Measurements from ENCODE around the gene LST1. TPM values are rescaled to one million over a fixed set of nuclear protein-coding genes. Genes with fewer than 3 reads are reported as not detected.

LST1 gene
- total RNA-seq, 1 experiment from 2014 or later, result 0.66 TPM

DNA sequence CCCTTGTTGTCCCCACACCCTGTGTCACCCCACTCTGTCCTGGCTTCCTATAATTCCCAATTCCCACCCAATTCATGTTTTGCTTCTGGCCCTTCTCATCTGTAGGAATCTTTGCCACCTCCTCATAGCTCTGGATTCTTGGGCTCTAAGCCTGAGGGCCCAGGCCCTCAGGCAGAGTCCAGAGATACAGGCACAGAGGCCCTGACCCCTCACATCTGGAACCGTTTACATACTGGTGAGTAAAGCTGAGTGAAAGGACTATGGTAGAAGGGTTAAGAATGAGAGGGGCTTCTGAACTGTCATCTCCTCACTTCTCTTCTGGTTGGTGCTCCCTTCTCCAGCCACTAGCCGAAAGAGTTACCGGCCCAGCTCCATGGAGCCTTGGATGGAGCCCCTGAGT is 48.1 kb downstream of the LST1 start:
- no peak for ATAC-seq

DNA sequence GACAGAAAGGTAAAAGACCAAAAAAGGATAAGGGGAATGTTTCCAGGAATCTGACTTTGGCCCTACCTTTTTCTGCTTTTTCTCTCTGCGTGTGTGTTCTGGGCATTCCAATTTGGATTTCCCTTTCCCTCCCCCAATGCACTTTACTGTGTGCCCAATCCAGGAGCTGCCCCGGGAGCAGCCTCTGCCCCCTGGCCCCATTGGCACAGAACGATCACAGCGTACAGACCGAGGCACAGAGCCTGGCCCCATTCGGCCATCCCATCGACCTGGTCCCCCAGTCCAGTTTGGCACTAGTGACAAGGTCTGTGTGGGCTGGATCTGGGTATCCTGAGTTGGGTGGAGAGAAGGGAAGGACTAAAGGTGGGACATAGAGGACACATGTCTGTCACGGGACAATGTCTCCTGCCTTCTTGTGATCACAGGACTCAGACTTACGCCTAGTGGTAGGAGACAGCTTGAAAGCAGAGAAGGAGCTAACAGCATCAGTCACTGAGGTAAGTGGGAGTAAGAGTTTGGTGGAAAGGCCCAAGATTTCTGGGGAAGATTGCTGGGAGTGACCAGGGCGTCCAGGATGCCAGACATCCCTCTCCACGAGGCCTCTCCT is 49.0 kb downstream of the LST1 start:
- H3K27me3 Mint-ChIP-seq (ENCODE audit: low read depth), result no peaks in the 10 kb centered on the region; the same call in 1 of the 2 replicates

More for the DNA sequence above, 48.1 kb downstream of the LST1 start:
- Mint-ChIP-seq H3K36me3 (peaks cover 79% of the 10 kb centered on the region), H3K27me3 (ENCODE audit: low read depth) (no peaks in the 10 kb centered on the region; the same call in 1 of the 2 replicates), H3K4me3 (no peak overlapping the region), H3K9me3 (no peaks in the 10 kb centered on the region), H3K4me1 (no peaks in the 10 kb centered on the region), H3K27ac (peak overlapping the region; percentile 79; the same call in 1 of the 2 replicates)
- DNase-seq (ENCODE audit: low spot score), result no peak
- TF ChIP-seq, protein P1, sequence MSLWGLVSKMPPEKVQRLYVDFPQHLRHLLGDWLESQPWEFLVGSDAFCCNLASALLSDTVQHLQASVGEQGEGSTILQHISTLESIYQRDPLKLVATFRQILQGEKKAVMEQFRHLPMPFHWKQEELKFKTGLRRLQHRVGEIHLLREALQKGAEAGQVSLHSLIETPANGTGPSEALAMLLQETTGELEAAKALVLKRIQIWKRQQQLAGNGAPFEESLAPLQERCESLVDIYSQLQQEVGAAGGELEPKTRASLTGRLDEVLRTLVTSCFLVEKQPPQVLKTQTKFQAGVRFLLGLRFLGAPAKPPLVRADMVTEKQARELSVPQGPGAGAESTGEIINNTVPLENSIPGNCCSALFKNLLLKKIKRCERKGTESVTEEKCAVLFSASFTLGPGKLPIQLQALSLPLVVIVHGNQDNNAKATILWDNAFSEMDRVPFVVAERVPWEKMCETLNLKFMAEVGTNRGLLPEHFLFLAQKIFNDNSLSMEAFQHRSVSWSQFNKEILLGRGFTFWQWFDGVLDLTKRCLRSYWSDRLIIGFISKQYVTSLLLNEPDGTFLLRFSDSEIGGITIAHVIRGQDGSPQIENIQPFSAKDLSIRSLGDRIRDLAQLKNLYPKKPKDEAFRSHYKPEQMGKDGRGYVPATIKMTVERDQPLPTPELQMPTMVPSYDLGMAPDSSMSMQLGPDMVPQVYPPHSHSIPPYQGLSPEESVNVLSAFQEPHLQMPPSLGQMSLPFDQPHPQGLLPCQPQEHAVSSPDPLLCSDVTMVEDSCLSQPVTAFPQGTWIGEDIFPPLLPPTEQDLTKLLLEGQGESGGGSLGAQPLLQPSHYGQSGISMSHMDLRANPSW (CRISPR knock-in tag; conservative IDR thresholded peaks at IDR 0.05; ENCODE audit: low read depth), result no peak
- TF ChIP-seq, protein P2, sequence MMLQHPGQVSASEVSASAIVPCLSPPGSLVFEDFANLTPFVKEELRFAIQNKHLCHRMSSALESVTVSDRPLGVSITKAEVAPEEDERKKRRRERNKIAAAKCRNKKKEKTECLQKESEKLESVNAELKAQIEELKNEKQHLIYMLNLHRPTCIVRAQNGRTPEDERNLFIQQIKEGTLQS (CRISPR knock-in tag; conservative IDR thresholded peaks at IDR 0.05), result no peak
- TF ChIP-seq, protein P3, sequence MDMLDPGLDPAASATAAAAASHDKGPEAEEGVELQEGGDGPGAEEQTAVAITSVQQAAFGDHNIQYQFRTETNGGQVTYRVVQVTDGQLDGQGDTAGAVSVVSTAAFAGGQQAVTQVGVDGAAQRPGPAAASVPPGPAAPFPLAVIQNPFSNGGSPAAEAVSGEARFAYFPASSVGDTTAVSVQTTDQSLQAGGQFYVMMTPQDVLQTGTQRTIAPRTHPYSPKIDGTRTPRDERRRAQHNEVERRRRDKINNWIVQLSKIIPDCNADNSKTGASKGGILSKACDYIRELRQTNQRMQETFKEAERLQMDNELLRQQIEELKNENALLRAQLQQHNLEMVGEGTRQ (CRISPR knock-in tag; IDR thresholded peaks at IDR 0.05), result no peak
- no peak for TF ChIP-seq NFYB (CRISPR knock-in tag; conservative IDR thresholded peaks at IDR 0.05; ENCODE audit: low read depth)
- TF ChIP-seq, protein P4, sequence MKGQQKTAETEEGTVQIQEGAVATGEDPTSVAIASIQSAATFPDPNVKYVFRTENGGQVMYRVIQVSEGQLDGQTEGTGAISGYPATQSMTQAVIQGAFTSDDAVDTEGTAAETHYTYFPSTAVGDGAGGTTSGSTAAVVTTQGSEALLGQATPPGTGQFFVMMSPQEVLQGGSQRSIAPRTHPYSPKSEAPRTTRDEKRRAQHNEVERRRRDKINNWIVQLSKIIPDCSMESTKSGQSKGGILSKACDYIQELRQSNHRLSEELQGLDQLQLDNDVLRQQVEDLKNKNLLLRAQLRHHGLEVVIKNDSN (CRISPR knock-in tag; IDR thresholded peaks at IDR 0.05), result no peak
- TF ChIP-seq, protein P5, sequence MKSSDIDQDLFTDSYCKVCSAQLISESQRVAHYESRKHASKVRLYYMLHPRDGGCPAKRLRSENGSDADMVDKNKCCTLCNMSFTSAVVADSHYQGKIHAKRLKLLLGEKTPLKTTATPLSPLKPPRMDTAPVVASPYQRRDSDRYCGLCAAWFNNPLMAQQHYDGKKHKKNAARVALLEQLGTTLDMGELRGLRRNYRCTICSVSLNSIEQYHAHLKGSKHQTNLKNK (CRISPR knock-in tag; IDR thresholded peaks at IDR 0.05), result no peak
- ChIA-PET POLR2A (interaction anchor here (1.1 kb wide), 1 partner anchor 18 kb away, joined by 5 read pairs; no protein-coding TSS in a partner anchor), CTCF (interaction anchor here (1.4 kb wide), 1 partner anchor 83 kb away, joined by 4 read pairs; no protein-coding TSS in a partner anchor)

DNA sequence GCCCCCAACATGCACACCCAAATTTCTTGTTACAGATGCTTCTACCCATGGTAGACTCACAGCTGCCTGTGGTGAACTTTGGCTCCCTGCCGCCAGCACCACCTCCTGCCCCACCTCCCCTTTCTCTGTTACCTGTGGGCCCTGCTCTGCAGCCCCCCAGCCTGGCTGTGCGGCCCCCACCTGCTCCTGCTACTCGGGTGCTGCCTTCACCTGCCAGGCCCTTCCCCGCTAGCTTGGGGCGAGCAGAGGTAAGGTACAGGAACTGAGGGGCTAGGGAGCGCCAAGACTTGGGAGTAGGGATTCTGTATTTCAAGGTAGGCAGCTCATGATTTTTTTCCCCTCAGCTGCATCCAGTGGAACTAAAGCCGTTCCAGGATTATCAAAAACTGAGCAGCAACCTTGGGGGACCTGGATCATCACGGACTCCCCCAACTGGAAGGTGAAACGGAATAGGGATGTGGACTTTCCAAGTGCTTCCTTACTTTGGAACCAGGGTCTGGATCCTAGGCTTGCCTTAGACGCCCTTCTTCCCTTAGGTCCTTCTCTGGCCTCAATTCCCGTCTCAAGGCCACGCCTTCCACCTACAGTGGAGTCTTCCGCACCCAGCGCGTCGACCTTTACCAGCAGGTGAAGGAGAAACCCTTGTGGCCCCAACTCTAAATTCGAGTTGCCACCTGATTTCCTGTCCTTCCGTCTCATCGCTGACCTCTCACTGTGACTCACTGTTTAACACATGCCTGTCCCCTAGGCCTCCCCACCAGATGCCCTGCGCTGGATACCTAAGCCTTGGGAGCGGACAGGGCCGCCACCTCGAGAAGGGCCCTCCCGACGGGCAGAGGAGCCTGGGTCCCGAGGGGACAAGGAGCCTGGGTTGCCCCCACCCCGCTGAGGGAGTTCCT is 50.9 kb downstream of the LST1 start:
- Mint-ChIP-seq H3K27ac (peak overlapping the region; percentile 66), H3K4me3 (no peak overlapping the region), H3K4me1 (no peaks in the 10 kb centered on the region), H3K9me3 (no peaks in the 10 kb centered on the region), H3K27me3 (ENCODE audit: low read depth) (no peaks in the 10 kb centered on the region), H3K36me3 (peaks cover 77% of the 10 kb centered on the region)
- CTCF ChIA-PET, result interaction anchor here (0.5 to 0.9 kb wide), 2 partner anchors 80 to 133 kb away, joined by 3 to 5 read pairs; no protein-coding TSS in a partner anchor
- POLR2A ChIA-PET, result interaction anchor here (0.7 to 1.2 kb wide), 2 partner anchors 27 to 103 kb away, joined by 3 to 4 read pairs; partner anchors contain the start of genes GPANK1 and MSH5
- no peak for TF ChIP-seq ZNF423 (CRISPR knock-in tag; IDR thresholded peaks at IDR 0.05)
- no peak for TF ChIP-seq FOXP1 (CRISPR knock-in tag; IDR thresholded peaks at IDR 0.05; ENCODE audit: borderline replicate concordance)
- DNase-seq (ENCODE audit: low spot score) (no peak), ATAC-seq (no peak)

More for the DNA sequence above, 49.0 kb downstream of the LST1 start:
- DNase-seq (ENCODE audit: low spot score) (no peak), ATAC-seq (no peak)
- Mint-ChIP-seq H3K4me3 (no peak overlapping the region), H3K9me3 (no peaks in the 10 kb centered on the region), H3K36me3 (peaks cover 75% of the 10 kb centered on the region), H3K4me1 (no peaks in the 10 kb centered on the region), H3K27ac (no peak overlapping the region; the same call in 1 of the 2 replicates)
- POLR2A ChIA-PET, result interaction anchor here (0.5 to 1.1 kb wide), 2 partner anchors 17 to 46 kb away, joined by 3 to 5 read pairs; no protein-coding TSS in a partner anchor
- TF ChIP-seq IRF2 (CRISPR knock-in tag; IDR thresholded peaks at IDR 0.05; ENCODE audit: borderline replicate concordance, low read depth) (no peak), JUN (CRISPR knock-in tag; IDR thresholded peaks at IDR 0.05) (0 out of 2 replicates have a peak, but pooled peaks have one; percentile 28)
- CTCF ChIA-PET, result interaction anchor here (1.4 kb wide), 1 partner anchor 84 kb away, joined by 4 read pairs; no protein-coding TSS in a partner anchor

Small RNAs within 50 kb of the gene (microRNA-seq; reads per million reads assigned to microRNA genes)
- gene MIR6832 (ENCODE audit: borderline number of aligned reads), result not detected

Other genes starting within 250 kb of the LST1 start
- gene HLA-B, start 229.1 kb upstream of the LST1 start, total RNA-seq (2021), result 124 to 149 TPM (median 141 TPM) in 3 replicates
- gene MICA, start 182.7 kb upstream of the LST1 start, total RNA-seq (2021), result 11.4 to 12.9 TPM (median 11.7 TPM) in 3 replicates
- 26.9 to 37.0 TPM (median 27.0 TPM) in 3 replicates for gene MICB, start 88.1 kb upstream of the LST1 start, total RNA-seq (2021)
- gene MCCD1, start 57.3 kb upstream of the LST1 start, total RNA-seq (2021), result not detected in 3 replicates
- gene DDX39B, start 44.3 kb upstream of the LST1 start, total RNA-seq (2021), result 704 to 738 TPM (median 712 TPM) in 3 replicates
- gene ATP6V1G2, start 39.7 kb upstream of the LST1 start, total RNA-seq (2021), result 2.7 to 4.1 TPM (median 4.0 TPM) in 3 replicates
- 14.9 to 19.5 TPM (median 17.1 TPM) in 3 replicates for gene NFKBIL1, start 38.7 kb upstream of the LST1 start, total RNA-seq (2021)
- 0.46 to 1.2 TPM (median 0.87 TPM) in 3 replicates for gene LTA, start 14.0 kb upstream of the LST1 start, total RNA-seq (2021)
- 0.23 to 0.46 TPM (median 0.31 TPM) in 3 replicates for gene TNF, start 10.7 kb upstream of the LST1 start, total RNA-seq (2021)
- gene LTB, start 3.9 kb upstream of the LST1 start, total RNA-seq (2021), result 1.0 to 1.5 TPM (median 1.3 TPM) in 3 replicates
- not detected in 3 replicates for gene NCR3, start 6.7 kb downstream of the LST1 start, total RNA-seq (2021)
- 5.4 to 8.5 TPM (median 7.1 TPM) in 3 replicates for gene AIF1, start 29.0 kb downstream of the LST1 start, total RNA-seq (2021)
- gene PRRC2A, start 34.4 kb downstream of the LST1 start, total RNA-seq (2021), result 372 to 381 TPM (median 373 TPM) in 3 replicates
- gene BAG6, start 66.4 kb downstream of the LST1 start, total RNA-seq (2021), result 366 to 410 TPM (median 396 TPM) in 3 replicates
- gene APOM, start 69.6 kb downstream of the LST1 start, total RNA-seq (2021), result 3.5 to 4.6 TPM (median 4.3 TPM) in 3 replicates
- gene C6orf47, start 74.5 kb downstream of the LST1 start, total RNA-seq (2021), result 14.0 to 16.3 TPM (median 14.3 TPM) in 3 replicates
- 24.3 to 29.1 TPM (median 26.4 TPM) in 3 replicates for gene GPANK1, start 78.7 kb downstream of the LST1 start, total RNA-seq (2021)
- 153 to 183 TPM (median 161 TPM) in 3 replicates for gene CSNK2B, start 79.8 kb downstream of the LST1 start, total RNA-seq (2021)
- 10.7 to 15.7 TPM (median 11.0 TPM) in 3 replicates for gene LY6G5B, start 83.7 kb downstream of the LST1 start, total RNA-seq (2021)
- 0.98 to 1.6 TPM (median 1.0 TPM) in 3 replicates for gene LY6G5C, start 94.8 kb downstream of the LST1 start, total RNA-seq (2021)
- 28.6 to 30.3 TPM (median 29.8 TPM) in 3 replicates for gene ABHD16A, start 117.0 kb downstream of the LST1 start, total RNA-seq (2021)
- gene LY6G6F, start 120.6 kb downstream of the LST1 start, total RNA-seq (2021), result not detected in 3 replicates
- gene LY6G6D, start 129.1 kb downstream of the LST1 start, total RNA-seq (2021), result not detected in 3 replicates
- gene LY6G6C, start 135.5 kb downstream of the LST1 start, total RNA-seq (2021), result 0.21 to 0.35 TPM in 2 of 3 replicates, not detected in the other
- 0.09 to 0.11 TPM (median 0.11 TPM) in 3 replicates for gene MPIG6B, start 137.1 kb downstream of the LST1 start, total RNA-seq (2021)
- 62.2 to 67.3 TPM (median 65.8 TPM) in 3 replicates for gene DDAH2, start 143.0 kb downstream of the LST1 start, total RNA-seq (2021)
- 229 to 244 TPM (median 230 TPM) in 3 replicates for gene CLIC1, start 150.3 kb downstream of the LST1 start, total RNA-seq (2021)
- gene MSH5, start 153.7 kb downstream of the LST1 start, total RNA-seq (2021), result 43.1 to 62.3 TPM (median 56.1 TPM) in 3 replicates
- 13.3 to 16.9 TPM (median 13.7 TPM) in 3 replicates for gene SAPCD1, start 176.4 kb downstream of the LST1 start, total RNA-seq (2021)
- gene VWA7, start 191.1 kb downstream of the LST1 start, total RNA-seq (2021), result 1.2 to 1.8 TPM (median 1.4 TPM) in 3 replicates
- gene VARS1, start 209.5 kb downstream of the LST1 start, total RNA-seq (2021), result 147 to 177 TPM (median 161 TPM) in 3 replicates
- gene LSM2, start 220.7 kb downstream of the LST1 start, total RNA-seq (2021), result 104 to 121 TPM (median 119 TPM) in 3 replicates
- gene HSPA1L, start 229.0 kb downstream of the LST1 start, total RNA-seq (2021), result 1.2 to 2.1 TPM (median 1.9 TPM) in 3 replicates
- gene HSPA1A, start 229.3 kb downstream of the LST1 start, total RNA-seq (2021), result 57.2 to 80.1 TPM (median 75.8 TPM) in 3 replicates
- gene HSPA1B, start 241.5 kb downstream of the LST1 start, total RNA-seq (2021), result 75.3 to 105 TPM (median 96.4 TPM) in 3 replicates

All from WTC11 (cell line).